HCT116 (cell line): ENCODE measurements around the gene CCNC. TPM values are rescaled to one million over a fixed set of nuclear protein-coding genes. Genes with fewer than 3 reads are reported as not detected.

Experiments used
- ATAC-seq: fragments of 200-7000 bp; cut with Tn5 transposase; 2 replicates; pipeline ENCODE4 v1.9.1; 2020; ENCODE audit warnings: mild to moderate bottlenecking, moderate library complexity
- BruUV-seq: library from RNA; stranded (reverse); fragments of 400-500 nt; replicated peaks from 2 replicates; lab custom pipeline; 2021; lab: Mats Ljungman, UMichigan
- CTCF ChIA-PET: fragments of 300-600 bp; sonication (Branson Sonifier 250); formaldehyde crosslinking; loops from one replicate; lab custom pipeline; 2021; ENCODE audit warnings: antibody characterized with exemption; lab: Charles Lee
- POLR2A ChIA-PET: fragments of 300-600, 350-600 bp; sonication (Branson Sonifier 250); formaldehyde crosslinking; loops from one replicate; lab custom pipeline; 2021; ENCODE audit warnings: antibody characterized with exemption; lab: Charles Lee
- RAD21 ChIA-PET, 2 experiments: fragments of 300-600 bp; sonication (Branson Sonifier 250); formaldehyde crosslinking; loops; one replicate each; lab custom pipeline; 2023; ENCODE audit warnings: low total read pairs in 2 of 2; ENCODE audit not compliant: uncharacterized antibody in 2 of 2, unreplicated experiment in 2 of 2, low non-redundant PET in 1 of 2; lab: Charles Lee
- DNase-seq: peaks from one replicate; pipeline ENCODE4 v3.0.0-alpha.2; 2010; ENCODE audit warnings: low read depth, low spot score
- H2AFZ ChIP-seq: fragments of 200-600 bp; shearing (Covaris generic), sonication (generic); 2 replicates; pipeline ENCODE4 v1.6.1; 2017; ENCODE audit warnings: low read depth, mixed run types, mixed read lengths, antibody characterized with exemption, low read length; ENCODE audit not compliant: poor library complexity, severe bottlenecking
- H3K27ac ChIP-seq: 2 replicates; pipeline ENCODE4 v1.5.1; 2012; ENCODE audit warnings: low read depth, low read length
- H3K27me3 ChIP-seq: fragments of 200-600 bp; sonication (generic); 2 replicates; pipeline ENCODE4 v1.6.1; 2016; ENCODE audit warnings: mixed run types, low read length, mixed read lengths; ENCODE audit not compliant: insufficient read depth
- H3K36me3 ChIP-seq, 2 experiments: fragments of 200-500 bp in 1 of 2; fragments of 200-600 bp in 1 of 2; sonication (Bioruptor generic) in 1 of 2; sonication (generic) in 1 of 2; 2 replicates each; pipeline versions ENCODE4 v1.5.1 to v1.6.1; 2014 to 2016; ENCODE audit warnings: low read length in 2 of 2, inconsistent platforms in 1 of 2, mixed read lengths in 1 of 2, mixed run types in 1 of 2; ENCODE audit not compliant: insufficient read depth in 2 of 2, control insufficient read depth in 1 of 2
- H3K4me1 ChIP-seq, 2 experiments: fragments of 200-600 bp in 1 of 2; sonication (generic) in 1 of 2; 2 replicates each; pipeline versions ENCODE4 v1.5.1 to v1.6.1; 2012 to 2017; ENCODE audit warnings: low read length in 2 of 2, inconsistent platforms in 1 of 2, mild to moderate bottlenecking in 1 of 2, mixed read lengths in 1 of 2, mixed run types in 1 of 2, moderate library complexity in 1 of 2; ENCODE audit not compliant: insufficient read depth in 2 of 2, control insufficient read depth in 1 of 2
- H3K4me2 ChIP-seq: fragments of 200-600 bp; sonication (generic); 2 replicates; pipeline ENCODE4 v1.6.1; 2017; ENCODE audit warnings: mixed run types, low read length, mixed read lengths
- H3K4me3 ChIP-seq, 2 experiments: fragments of 200-600 bp in 1 of 2; sonication (generic) in 1 of 2; replicated peaks in 1 of 2; 2 replicates each; pipeline ENCODE4 v1.5.1; 2011 to 2016; ENCODE audit warnings: low read length in 2 of 2, control low read depth in 1 of 2, low read depth in 1 of 2, mild to moderate bottlenecking in 1 of 2, mixed read lengths in 1 of 2, mixed run types in 1 of 2
- H3K79me2 ChIP-seq: fragments of 200-600 bp; sonication (generic); 2 replicates; pipeline ENCODE4 v1.6.1; 2017; ENCODE audit warnings: mild to moderate bottlenecking, mixed run types, low read length, moderate library complexity, mixed read lengths; ENCODE audit not compliant: insufficient read depth
- H3K9ac ChIP-seq: fragments of 200-600 bp; sonication (generic); 2 replicates; pipeline ENCODE4 v1.6.1; 2016; ENCODE audit warnings: low read length, mixed read lengths
- H3K9me2 ChIP-seq: fragments of 200-600 bp; sonication (generic), shearing (Covaris generic); 2 replicates; pipeline ENCODE4 v1.6.1; 2017; ENCODE audit warnings: mixed run types, mild to moderate bottlenecking, moderate library complexity; ENCODE audit not compliant: insufficient read depth
- H3K9me3 ChIP-seq, 2 experiments: fragments of 200-500 bp in 1 of 2; fragments of 200-600 bp in 1 of 2; sonication (Bioruptor generic) in 1 of 2; sonication (generic) in 1 of 2; 2 replicates each; pipeline ENCODE4 v1.6.1; 2014 to 2017; ENCODE audit warnings: low read length in 2 of 2, mixed read lengths in 2 of 2, inconsistent platforms in 1 of 2, low read depth in 1 of 2, mild to moderate bottlenecking in 1 of 2, mixed run types in 1 of 2, moderate library complexity in 1 of 2; ENCODE audit not compliant: control insufficient read depth in 1 of 2, insufficient read depth in 1 of 2
- H4K20me1 ChIP-seq: fragments of 200-600 bp; sonication (generic), shearing (Covaris generic); 2 replicates; pipeline ENCODE4 v1.6.1; 2017; ENCODE audit warnings: mixed run types, mild to moderate bottlenecking, moderate library complexity; ENCODE audit not compliant: insufficient read depth
- EGR1 ChIP-seq: IDR thresholded peaks from 2 replicates; pipeline ENCODE4 v1.6.1; 2012; ENCODE audit warnings: low read depth
- ELF1 ChIP-seq: IDR thresholded peaks from 2 replicates; pipeline ENCODE4 v1.6.1; 2012; ENCODE audit warnings: low read depth, borderline replicate concordance
- EZH2phosphoT487 ChIP-seq: fragments of 200-600 bp; IDR thresholded peaks from 2 replicates; pipeline ENCODE4 v1.6.1; 2018; ENCODE audit warnings: antibody characterized with exemption, borderline replicate concordance
- FOSL1 ChIP-seq: IDR thresholded peaks from 2 replicates; pipeline ENCODE4 v1.6.1; 2012; ENCODE audit warnings: low read depth
- JUND ChIP-seq: IDR thresholded peaks from 2 replicates; pipeline ENCODE4 v1.6.1; 2012
- POLR2AphosphoS5 ChIP-seq: IDR thresholded peaks from 2 replicates; pipeline ENCODE4 v1.6.1; 2011; ENCODE audit warnings: mild to moderate bottlenecking, low read depth, low read length, moderate library complexity
- RAD21 ChIP-seq: IDR thresholded peaks from 2 replicates; pipeline ENCODE4 v1.6.1; 2012; ENCODE audit warnings: low read depth, mild to moderate bottlenecking
- SP1 ChIP-seq: IDR thresholded peaks from 2 replicates; pipeline ENCODE4 v1.6.1; 2012; ENCODE audit warnings: low read depth
- TCF7L2 ChIP-seq: IDR thresholded peaks from 2 replicates; pipeline ENCODE4 v1.7.0; 2011; ENCODE audit warnings: borderline replicate concordance, inconsistent platforms; ENCODE audit not compliant: insufficient read depth, insufficient read length; ENCODE audit errors: extremely low read depth
- YY1 ChIP-seq: IDR thresholded peaks from 2 replicates; pipeline ENCODE4 v1.6.1; 2011; ENCODE audit warnings: low read length, low read depth, moderate library complexity, mild to moderate bottlenecking; ENCODE audit not compliant: insufficient replicate concordance; ENCODE audit errors: extremely low read depth
- ZFX ChIP-seq: fragments of 450-650 bp; IDR thresholded peaks from 2 replicates; pipeline ENCODE4 v1.6.1; 2017
- ZNF274 ChIP-seq: fragments of 200-500 bp; sonication (Bioruptor generic); IDR thresholded peaks from 2 replicates; pipeline ENCODE4 v1.6.1; 2014; ENCODE audit warnings: mild to moderate bottlenecking, low read depth, low read length, inconsistent platforms
- intact Hi-C: fragments of 100-400 bp; cut with micrococcal nuclease; formaldehyde crosslinking; loops from 2 replicates; pipeline ENCODE4 v1.10.0; 2022
- total RNA-seq: library from RNA; stranded (reverse); gene quantifications from one replicate; pipeline ENCODE4 v1.2.1, GENCODE V29; 2021; ENCODE audit not compliant: unreplicated experiment
- TF ChIP-seq, protein P1 (sequence below): IDR thresholded peaks from 2 replicates; pipeline ENCODE4 v1.6.1; 2012
- TF ChIP-seq, protein P2 (sequence below): IDR thresholded peaks from 2 replicates; pipeline ENCODE4 v1.6.1; 2012; ENCODE audit warnings: low read depth
- TF ChIP-seq, protein P3 (sequence below): IDR thresholded peaks from 2 replicates; pipeline ENCODE4 v1.6.1; 2012
- TF ChIP-seq, protein P4 (sequence below), 3 experiments: fragments of 200-600 bp in 1 of 3; sonication (generic) in 1 of 3; IDR thresholded peaks in 2 of 3; conservative IDR thresholded peaks in 1 of 3; 2 replicates each; pipeline ENCODE4 v1.5.1; 2012 to 2017; ENCODE audit warnings: low read depth in 2 of 3, low read length in 2 of 3, antibody characterized with exemption in 1 of 3, borderline replicate concordance in 1 of 3, control low read depth in 1 of 3, mild to moderate bottlenecking in 1 of 3, mixed read lengths in 1 of 3, mixed run types in 1 of 3, moderate library complexity in 1 of 3; ENCODE audit not compliant: insufficient read depth in 1 of 3

CCNC gene
- total RNA-seq, 1 experiment from 2014 or later, result 78.5 TPM

DNA sequence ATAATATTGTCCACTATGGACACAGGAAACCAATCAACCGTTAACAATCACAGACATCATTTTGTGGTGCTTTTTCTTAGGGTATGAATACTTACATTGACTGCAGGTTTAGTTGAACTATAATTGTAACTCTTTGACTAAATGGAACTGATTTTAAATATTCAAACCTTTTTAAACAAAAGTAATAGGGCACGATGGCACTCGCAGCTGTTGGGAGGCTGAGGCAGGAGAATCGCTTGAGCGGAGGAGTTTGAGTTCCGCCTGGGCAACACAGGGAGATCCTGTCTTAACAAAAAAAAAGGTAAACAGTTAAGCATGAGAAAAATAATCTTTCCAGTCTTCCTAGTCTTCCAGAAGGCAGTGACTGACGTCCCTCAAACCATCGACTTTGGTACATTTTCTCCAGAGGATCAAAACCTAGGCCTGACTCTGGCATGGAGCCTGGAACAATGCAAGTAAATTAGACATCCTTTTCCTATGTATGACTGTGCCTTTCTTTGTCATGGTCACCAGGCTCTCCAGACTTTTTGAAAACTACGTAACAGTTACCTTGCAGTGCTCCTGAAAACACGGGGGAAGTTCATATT lies 21.5 kb upstream of the CCNC start:
- H3K9ac ChIP-seq, result no peak overlapping the region
- no peaks in the 10 kb centered on the region for H3K79me2 ChIP-seq
- H3K4me2 ChIP-seq, result no peak overlapping the region
- no peaks in the 10 kb centered on the region for H4K20me1 ChIP-seq
- DNase-seq, result no peak
- H3K4me1 ChIP-seq, result no peaks in the 10 kb centered on the region
- no peak overlapping the region for H3K27ac ChIP-seq
- no peaks in the 10 kb centered on the region; the same call in 1 of the 2 replicates for H3K27me3 ChIP-seq
- no peak overlapping the region for H3K4me3 ChIP-seq
- H3K9me3 ChIP-seq, result no peaks in the 10 kb centered on the region
- POLR2A ChIA-PET, result no interaction called here
- no peak for ATAC-seq
- CTCF ChIA-PET, result no interaction called here
- no peak overlapping the region for H2AFZ ChIP-seq
- RAD21 ChIA-PET, result no interaction called here
- no peaks in the 10 kb centered on the region for H3K9me2 ChIP-seq
- intact Hi-C loops, result no loop called here
- no TSS peak for BruUV-seq
- H3K36me3 ChIP-seq, result no peaks in the 10 kb centered on the region
- TF ChIP-seq, protein P1, sequence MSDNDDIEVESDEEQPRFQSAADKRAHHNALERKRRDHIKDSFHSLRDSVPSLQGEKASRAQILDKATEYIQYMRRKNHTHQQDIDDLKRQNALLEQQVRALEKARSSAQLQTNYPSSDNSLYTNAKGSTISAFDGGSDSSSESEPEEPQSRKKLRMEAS, result no peak

DNA sequence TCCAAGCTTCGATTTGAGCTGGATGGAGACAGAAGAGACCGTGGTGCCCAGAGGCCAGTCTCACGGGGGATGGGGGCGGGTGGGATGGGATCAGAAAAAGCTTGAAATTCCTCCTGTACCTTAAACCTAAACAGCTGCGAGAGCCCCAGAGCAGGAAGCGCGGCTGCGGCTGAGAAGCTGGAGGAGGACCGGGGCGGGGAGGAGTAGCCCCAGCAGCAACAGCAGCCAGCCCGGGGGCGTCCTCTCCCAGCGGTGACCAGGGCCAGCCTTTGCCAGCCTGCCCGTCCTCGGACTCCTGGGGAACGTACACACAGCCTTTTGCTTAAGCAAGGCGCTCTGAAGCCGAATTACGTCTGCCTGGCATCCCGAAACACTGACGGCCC lies 20.8 kb upstream of the CCNC start:
- no TSS peak for BruUV-seq
- ATAC-seq (no peak), DNase-seq (no peak)
- intact Hi-C loops, result no loop called here
- no peaks in the 10 kb centered on the region for H3K79me2 ChIP-seq
- no peak overlapping the region for H2AFZ ChIP-seq
- no peak overlapping the region for H3K9ac ChIP-seq
- no peaks in the 10 kb centered on the region for H4K20me1 ChIP-seq
- H3K9me3 ChIP-seq, result no peaks in the 10 kb centered on the region
- no peaks in the 10 kb centered on the region for H3K36me3 ChIP-seq
- no peak overlapping the region for H3K4me2 ChIP-seq
- no peaks in the 10 kb centered on the region for H3K4me1 ChIP-seq
- no peaks in the 10 kb centered on the region for H3K9me2 ChIP-seq
- no peak overlapping the region for H3K4me3 ChIP-seq
- no peaks in the 10 kb centered on the region; the same call in 1 of the 2 replicates for H3K27me3 ChIP-seq
- CTCF ChIA-PET, result no interaction called here
- no peak overlapping the region for H3K27ac ChIP-seq
- RAD21 ChIA-PET, result no interaction called here
- POLR2A ChIA-PET, result no interaction called here
- TF ChIP-seq POLR2AphosphoS5 (no peak), YY1 (no peak), EZH2phosphoT487 (no peak), ELF1 (no peak), SP1 (no peak), JUND (no peak), FOSL1 (no peak), EGR1 (no peak), ZFX (no peak), ZNF274 (no peak), TCF7L2 (no peak), RAD21 (no peak)
- TF ChIP-seq, protein P2, sequence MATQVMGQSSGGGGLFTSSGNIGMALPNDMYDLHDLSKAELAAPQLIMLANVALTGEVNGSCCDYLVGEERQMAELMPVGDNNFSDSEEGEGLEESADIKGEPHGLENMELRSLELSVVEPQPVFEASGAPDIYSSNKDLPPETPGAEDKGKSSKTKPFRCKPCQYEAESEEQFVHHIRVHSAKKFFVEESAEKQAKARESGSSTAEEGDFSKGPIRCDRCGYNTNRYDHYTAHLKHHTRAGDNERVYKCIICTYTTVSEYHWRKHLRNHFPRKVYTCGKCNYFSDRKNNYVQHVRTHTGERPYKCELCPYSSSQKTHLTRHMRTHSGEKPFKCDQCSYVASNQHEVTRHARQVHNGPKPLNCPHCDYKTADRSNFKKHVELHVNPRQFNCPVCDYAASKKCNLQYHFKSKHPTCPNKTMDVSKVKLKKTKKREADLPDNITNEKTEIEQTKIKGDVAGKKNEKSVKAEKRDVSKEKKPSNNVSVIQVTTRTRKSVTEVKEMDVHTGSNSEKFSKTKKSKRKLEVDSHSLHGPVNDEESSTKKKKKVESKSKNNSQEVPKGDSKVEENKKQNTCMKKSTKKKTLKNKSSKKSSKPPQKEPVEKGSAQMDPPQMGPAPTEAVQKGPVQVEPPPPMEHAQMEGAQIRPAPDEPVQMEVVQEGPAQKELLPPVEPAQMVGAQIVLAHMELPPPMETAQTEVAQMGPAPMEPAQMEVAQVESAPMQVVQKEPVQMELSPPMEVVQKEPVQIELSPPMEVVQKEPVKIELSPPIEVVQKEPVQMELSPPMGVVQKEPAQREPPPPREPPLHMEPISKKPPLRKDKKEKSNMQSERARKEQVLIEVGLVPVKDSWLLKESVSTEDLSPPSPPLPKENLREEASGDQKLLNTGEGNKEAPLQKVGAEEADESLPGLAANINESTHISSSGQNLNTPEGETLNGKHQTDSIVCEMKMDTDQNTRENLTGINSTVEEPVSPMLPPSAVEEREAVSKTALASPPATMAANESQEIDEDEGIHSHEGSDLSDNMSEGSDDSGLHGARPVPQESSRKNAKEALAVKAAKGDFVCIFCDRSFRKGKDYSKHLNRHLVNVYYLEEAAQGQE, result no peak
- TF ChIP-seq, protein P3, sequence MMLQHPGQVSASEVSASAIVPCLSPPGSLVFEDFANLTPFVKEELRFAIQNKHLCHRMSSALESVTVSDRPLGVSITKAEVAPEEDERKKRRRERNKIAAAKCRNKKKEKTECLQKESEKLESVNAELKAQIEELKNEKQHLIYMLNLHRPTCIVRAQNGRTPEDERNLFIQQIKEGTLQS, result no peak
- TF ChIP-seq, protein P4, sequence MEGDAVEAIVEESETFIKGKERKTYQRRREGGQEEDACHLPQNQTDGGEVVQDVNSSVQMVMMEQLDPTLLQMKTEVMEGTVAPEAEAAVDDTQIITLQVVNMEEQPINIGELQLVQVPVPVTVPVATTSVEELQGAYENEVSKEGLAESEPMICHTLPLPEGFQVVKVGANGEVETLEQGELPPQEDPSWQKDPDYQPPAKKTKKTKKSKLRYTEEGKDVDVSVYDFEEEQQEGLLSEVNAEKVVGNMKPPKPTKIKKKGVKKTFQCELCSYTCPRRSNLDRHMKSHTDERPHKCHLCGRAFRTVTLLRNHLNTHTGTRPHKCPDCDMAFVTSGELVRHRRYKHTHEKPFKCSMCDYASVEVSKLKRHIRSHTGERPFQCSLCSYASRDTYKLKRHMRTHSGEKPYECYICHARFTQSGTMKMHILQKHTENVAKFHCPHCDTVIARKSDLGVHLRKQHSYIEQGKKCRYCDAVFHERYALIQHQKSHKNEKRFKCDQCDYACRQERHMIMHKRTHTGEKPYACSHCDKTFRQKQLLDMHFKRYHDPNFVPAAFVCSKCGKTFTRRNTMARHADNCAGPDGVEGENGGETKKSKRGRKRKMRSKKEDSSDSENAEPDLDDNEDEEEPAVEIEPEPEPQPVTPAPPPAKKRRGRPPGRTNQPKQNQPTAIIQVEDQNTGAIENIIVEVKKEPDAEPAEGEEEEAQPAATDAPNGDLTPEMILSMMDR (IDR thresholded peaks at IDR 0.05 in 2 of 3, conservative IDR thresholded peaks at IDR 0.05 in 1 of 3; ENCODE audit: borderline replicate concordance in 1 of 3, insufficient read depth in 1 of 3, low read depth in 2 of 3, low read length in 2 of 3), result no peak
